ENCODE measurements around the gene CELF1. TPM values are rescaled to one million over a fixed set of nuclear protein-coding genes. Genes with fewer than 3 reads are reported as not detected.

The CELF1 gene
- polyA plus RNA-seq, 12 donors = 58.2 to 126 (median 79.2) TPM

DNA sequence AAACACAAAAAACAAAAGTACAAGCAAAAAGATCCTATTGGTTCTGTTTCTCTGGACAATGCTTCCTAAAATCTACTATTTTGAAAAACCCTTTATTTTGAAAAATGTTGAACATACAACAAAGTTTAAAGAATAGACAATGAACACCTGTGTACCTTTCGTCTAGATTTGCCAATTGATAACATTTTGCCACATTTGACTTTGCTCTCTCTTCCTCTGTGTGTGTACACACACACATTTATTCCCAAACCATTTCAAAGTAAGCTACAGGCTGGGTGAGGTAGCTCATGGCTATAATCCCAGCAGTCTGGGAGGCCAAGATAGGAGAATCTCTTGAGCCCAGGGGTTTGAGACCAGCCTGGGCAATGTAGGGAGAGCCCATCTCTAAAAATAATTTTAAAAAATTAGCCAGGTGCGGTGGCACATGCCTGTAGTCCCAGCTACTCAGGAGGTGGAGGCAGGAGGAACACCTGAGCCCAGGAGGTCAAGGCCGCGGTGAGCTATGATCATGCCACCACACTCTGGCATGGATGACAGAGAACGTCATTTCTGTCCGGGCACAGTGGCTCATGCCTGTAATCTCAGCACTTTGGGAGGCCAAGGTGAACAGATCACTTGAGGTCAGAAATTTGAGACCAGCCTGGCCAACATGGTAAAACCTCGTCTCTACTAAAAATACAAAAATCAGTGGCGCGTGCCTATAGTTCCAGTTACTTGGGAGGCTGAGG, 121.4 kb downstream of the CELF1 start:
- DNase-seq = no peak

DNA sequence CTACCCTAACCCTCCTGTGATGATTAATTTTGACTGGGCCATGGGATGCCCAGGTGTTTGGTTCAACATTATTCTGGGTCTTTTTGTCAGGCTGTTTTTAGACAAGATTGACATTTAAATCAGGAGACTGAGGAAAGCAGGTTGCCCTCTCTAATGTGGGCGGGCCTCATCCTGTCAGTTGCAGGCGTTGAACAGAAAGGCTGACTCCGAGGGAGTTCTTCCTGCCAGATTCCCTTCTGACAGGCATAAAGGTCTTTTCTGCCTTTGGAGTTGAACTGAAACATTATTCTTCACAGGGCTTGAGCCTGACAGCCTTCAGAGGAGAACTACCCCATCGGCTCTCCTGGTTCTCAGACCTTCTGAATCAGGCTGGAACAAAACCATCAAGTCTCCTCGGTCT, 122.4 kb downstream of the CELF1 start:
- DNase-seq = no peak

DNA sequence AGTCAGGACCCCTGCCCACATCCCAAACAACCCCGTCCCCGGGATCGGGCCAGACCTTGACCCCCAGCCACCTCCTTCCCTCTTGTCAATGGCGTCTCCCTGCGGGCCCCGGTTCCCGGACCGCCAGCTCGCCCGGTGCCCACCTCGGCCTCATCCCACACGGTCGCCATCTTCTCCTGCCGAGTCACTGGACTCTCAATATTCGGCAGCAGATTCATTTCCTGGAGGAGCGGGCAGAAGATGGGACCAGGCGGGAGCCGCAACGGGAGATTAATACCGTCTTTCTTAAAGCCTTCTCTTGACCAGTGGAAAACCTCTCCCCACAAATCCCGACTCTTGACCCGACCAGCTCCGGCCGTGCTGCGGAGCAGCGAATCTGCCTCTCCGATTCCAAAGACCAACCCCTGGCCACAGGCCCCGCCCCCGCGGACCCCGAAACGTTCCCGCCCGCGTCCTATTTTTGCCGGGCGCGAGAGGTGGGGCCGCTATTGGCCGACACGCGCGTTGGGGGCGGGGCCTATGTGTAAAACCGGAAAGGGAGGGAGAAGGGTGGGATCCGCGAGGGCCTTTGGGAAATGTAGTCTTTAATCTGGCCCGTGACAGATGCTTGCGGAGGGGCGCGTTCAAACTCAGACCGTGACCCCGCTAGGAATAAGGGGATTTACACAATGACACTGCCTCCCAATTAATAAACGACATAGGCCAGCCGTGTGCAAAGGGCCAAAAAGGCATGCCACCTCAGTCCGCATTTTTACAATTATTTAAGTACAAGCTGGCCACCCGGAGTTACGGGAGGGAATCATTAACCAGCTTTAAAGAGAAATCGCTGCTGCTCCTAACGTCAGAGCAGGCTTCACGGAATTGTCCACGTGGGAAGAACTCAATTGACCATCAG, 126.6 kb downstream of the CELF1 start, which contains the start of gene PSMC3:
Gene PSMC3, minus strand, starts transcription at position 378 of the 895 bp plus-strand sequence. Its CDS starts 160 bp downstream, at position 218.
- DNase-seq = peak; percentile 98

DNA sequence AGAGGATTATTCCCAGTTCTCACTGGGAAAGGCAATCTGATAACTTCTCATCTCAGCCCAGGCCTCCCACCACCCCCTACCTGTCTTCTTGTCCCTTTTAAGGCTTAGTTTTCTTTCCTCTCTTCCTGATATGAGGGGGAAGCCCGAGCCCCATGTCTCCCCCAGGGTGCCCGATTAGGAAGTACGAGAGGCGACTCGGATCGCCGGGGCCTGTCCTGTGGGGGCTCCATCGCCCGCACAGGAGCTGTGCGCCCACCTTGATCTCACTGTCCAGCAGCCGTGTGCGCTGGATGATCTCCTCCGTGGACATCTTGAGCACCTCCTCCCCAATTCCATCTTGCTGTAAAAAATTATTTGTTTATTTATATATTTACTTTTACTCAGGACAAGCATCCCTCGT, 127.3 kb downstream of the CELF1 start:
- no peak for DNase-seq

DNA sequence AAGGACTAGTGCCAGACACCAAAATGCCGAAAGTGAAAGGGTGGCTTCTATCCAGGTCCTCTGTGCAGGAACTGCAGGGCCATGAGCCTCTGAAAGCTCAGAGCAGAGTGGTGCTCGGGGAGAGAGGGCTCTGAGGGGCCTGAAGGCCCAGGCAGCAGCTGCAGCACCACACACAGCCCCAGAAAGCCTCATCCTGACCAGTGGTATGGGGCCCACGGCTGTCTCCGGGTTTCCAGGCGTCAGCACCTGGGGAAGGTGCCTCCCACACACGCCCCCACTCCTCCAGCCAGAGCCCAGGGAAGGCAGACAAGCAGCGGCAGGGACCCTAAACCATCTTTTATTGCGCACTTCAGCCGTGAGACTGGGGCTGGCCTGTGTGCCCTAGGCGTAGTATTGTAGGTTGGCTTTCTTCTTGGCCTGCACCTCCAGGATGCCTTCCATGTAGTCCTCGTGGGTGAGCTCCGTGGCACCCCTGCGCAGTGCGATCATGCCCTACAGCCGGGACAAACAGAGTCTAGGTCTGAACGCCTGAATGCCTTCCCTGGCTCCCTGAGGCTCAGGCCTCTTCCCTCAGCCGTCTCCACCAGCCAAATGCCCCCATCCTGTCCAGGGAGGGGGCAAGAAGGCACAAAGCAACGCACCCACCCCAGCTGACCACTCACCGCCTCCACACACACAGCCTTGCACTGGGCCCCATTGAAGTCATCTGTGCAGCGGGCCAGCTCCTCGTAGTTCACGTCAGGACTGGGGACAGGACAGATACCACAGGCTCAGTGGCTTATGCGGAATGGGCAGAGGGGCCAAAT, 134.3 kb downstream of the CELF1 start:
- no peak for DNase-seq

DNA sequence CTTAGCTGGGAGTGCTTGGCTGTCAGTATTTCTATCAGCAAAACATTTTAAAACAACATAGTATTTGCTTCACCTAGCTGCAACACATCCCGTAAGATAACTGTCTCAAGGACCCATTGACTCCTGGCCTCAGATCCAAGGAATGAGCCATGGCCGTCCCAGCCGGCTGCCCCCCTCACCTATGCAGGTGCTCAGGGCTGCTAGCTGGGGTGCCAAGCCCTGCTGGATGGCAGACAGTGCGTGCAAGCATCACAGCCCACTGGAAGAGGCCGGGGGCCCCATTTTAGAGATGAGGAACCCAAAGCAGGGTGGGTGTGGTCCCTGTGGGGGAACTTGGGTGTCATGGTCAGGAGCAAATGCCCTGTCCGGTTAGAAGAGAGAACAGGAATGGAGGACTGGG, 135.2 kb downstream of the CELF1 start:
- no peak for DNase-seq

DNA sequence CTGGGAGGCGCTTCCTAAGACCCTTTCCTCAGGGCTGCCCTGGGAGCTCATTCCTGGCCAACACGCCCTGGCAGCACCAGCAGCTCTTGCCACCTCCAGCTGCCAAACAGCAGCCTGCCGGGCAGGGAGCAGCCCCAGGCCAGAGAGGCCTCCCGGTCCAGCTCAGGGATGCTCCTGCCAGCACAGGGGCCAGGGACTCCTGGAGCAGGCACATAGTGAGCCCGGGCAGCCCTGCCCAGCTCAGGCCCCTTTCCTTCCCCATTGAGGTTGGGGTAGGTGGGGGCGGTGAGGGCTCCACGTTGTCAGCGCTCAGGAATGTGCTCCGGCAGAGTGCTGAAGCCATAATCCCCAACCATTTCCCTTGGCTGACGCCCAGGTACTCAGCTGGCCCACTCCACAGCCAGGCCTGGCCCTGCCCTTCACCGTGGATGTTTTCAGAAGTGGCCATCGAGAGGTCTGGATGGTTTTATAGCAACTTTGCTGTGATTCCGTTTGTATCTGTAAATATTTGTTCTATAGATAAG, 136.9 kb downstream of the CELF1 start:
- peak; percentile 86 for DNase-seq

Other genes starting within 250 kb of the CELF1 start
- gene MYBPC3, start 200.4 kb downstream of the CELF1 start, polyA plus RNA-seq (ENCODE audit: insufficient read length in 12 of 12) = 1 to 10 TPM in 2 of 12 donors, under 1 TPM in 8, not detected in 2; 0.13 to 1.1 (median 0.60) TPM
- 10 to 100 TPM in 2 of 12 donors, 1 to 10 TPM in 9, not detected in 1; 3.7 to 17.6 (median 4.6) TPM for gene SPI1, start 174.6 kb downstream of the CELF1 start, polyA plus RNA-seq (ENCODE audit: insufficient read length in 12 of 12)
- gene SLC39A13, start 144.5 kb downstream of the CELF1 start, polyA plus RNA-seq (ENCODE audit: insufficient read length in 12 of 12) = 10 to 100 TPM in 11 of 12 donors, not detected in 1; 28.2 to 65.2 (median 31.6) TPM
- gene PSMC3, start 126.7 kb downstream of the CELF1 start, polyA plus RNA-seq (ENCODE audit: insufficient read length in 12 of 12) = 100 to 1,000 TPM in 11 of 12 donors, not detected in 1; 114 to 200 (median 127) TPM
- 100 to 1,000 TPM in 2 of 12 donors, 10 to 100 TPM in 9, not detected in 1; 33.9 to 108 (median 76.9) TPM for gene RAPSN, start 104.0 kb downstream of the CELF1 start, polyA plus RNA-seq (ENCODE audit: insufficient read length in 12 of 12)
- gene PTPMT1, start 12.5 kb upstream of the CELF1 start, polyA plus RNA-seq (ENCODE audit: insufficient read length in 12 of 12) = 10 to 100 TPM in 11 of 12 donors, not detected in 1; 20.6 to 33.9 (median 25.0) TPM
- gene KBTBD4, start 25.8 kb upstream of the CELF1 start, polyA plus RNA-seq (ENCODE audit: insufficient read length in 12 of 12) = 10 to 100 TPM in 11 of 12 donors, not detected in 1; 10.9 to 14.7 (median 12.7) TPM
- 100 to 1,000 TPM in 4 of 12 donors, 10 to 100 TPM in 7, not detected in 1; 65.9 to 122 (median 94.5) TPM for gene NDUFS3, start 25.9 kb upstream of the CELF1 start, polyA plus RNA-seq (ENCODE audit: insufficient read length in 12 of 12)
- gene FAM180B, start 33.5 kb upstream of the CELF1 start, polyA plus RNA-seq (ENCODE audit: insufficient read length in 12 of 12) = 1 to 10 TPM in 10 of 12 donors, not detected in 2; 2.2 to 4.2 (median 3.1) TPM
- gene C1QTNF4, start 41.3 kb upstream of the CELF1 start, polyA plus RNA-seq (ENCODE audit: insufficient read length in 12 of 12) = 10 to 100 TPM in 1 of 12 donors, 1 to 10 TPM in 9, not detected in 2; 4.1 to 12.7 (median 7.0) TPM
- gene MTCH2, start 89.4 kb upstream of the CELF1 start, polyA plus RNA-seq (ENCODE audit: insufficient read length in 12 of 12) = 10 to 100 TPM in 11 of 12 donors, not detected in 1; 40.1 to 81.5 (median 76.6) TPM
- 1 to 10 TPM in 3 of 12 donors, under 1 TPM in 7, not detected in 2; 0.54 to 3.5 (median 0.88) TPM for gene AGBL2, start 162.2 kb upstream of the CELF1 start, polyA plus RNA-seq (ENCODE audit: insufficient read length in 12 of 12)
- 100 to 1,000 TPM in 5 of 12 donors, 10 to 100 TPM in 6, not detected in 1; 65.3 to 184 (median 99.8) TPM for gene FNBP4, start 214.2 kb upstream of the CELF1 start, polyA plus RNA-seq (ENCODE audit: insufficient read length in 12 of 12)